Common myeloid progenitor, CD34-positive (primary cell): ENCODE measurements around the gene SOX15.

Source experiments
- CTCF ChIA-PET: fragments of 350-600 bp; sonication (Branson Sonifier 250); formaldehyde crosslinking; loops from one replicate; lab custom pipeline; 2021; ENCODE audit warnings: antibody characterized with exemption; lab: Charles Lee
- POLR2A ChIA-PET: fragments of 350-600 bp; sonication (Branson Sonifier 250); formaldehyde crosslinking; loops from one replicate; lab custom pipeline; 2021; ENCODE audit warnings: antibody characterized with exemption; lab: Charles Lee
- DNase-seq, 3 donors: peaks; one replicate each; pipeline versions ENCODE4 v3.0.0 to v3.0.0-alpha.2; 2013
- H3K27ac ChIP-seq, 2 experiments: 1 replicate in 1 of 2; 2 replicates in 1 of 2; pipeline ENCODE4 v1.7.0; 2013; ENCODE audit warnings: inconsistent platforms in 2 of 2, low read length in 2 of 2, mild to moderate bottlenecking in 2 of 2, low read depth in 1 of 2, moderate library complexity in 1 of 2; ENCODE audit not compliant: severe bottlenecking in 2 of 2, insufficient read depth in 1 of 2, poor library complexity in 1 of 2
- H3K27me3 ChIP-seq, 5 experiments: replicated peaks in 2 of 5; 1 replicate in 3 of 5; 2 replicates in 2 of 5; pipeline versions ENCODE4 v1.6.1 to v1.7.0; 2013; ENCODE audit warnings: low read length in 4 of 5, mild to moderate bottlenecking in 2 of 5, moderate library complexity in 2 of 5, inconsistent platforms in 1 of 5; ENCODE audit not compliant: insufficient read depth in 5 of 5, control insufficient read depth in 4 of 5
- H3K36me3 ChIP-seq, 4 experiments: 1 replicate in 2 of 4; 2 replicates in 2 of 4; pipeline versions ENCODE4 v1.6.1 to v1.7.0; 2013; ENCODE audit warnings: low read length in 3 of 4, control low read depth in 1 of 4, mild to moderate bottlenecking in 1 of 4; ENCODE audit not compliant: control insufficient read depth in 4 of 4, insufficient read depth in 4 of 4
- H3K4me1 ChIP-seq, 4 experiments: 1 replicate in 3 of 4; 2 replicates in 1 of 4; pipeline versions ENCODE4 v1.6.1 to v1.7.1; 2013; ENCODE audit warnings: low read length in 3 of 4, mild to moderate bottlenecking in 3 of 4, control low read depth in 1 of 4, inconsistent platforms in 1 of 4, moderate library complexity in 1 of 4; ENCODE audit not compliant: control insufficient read depth in 4 of 4, insufficient read depth in 4 of 4; ENCODE audit errors: control extremely low read depth in 1 of 4
- H3K4me3 ChIP-seq, 7 experiments: 1 replicate in 4 of 7; 2 replicates in 3 of 7; pipeline versions ENCODE4 v1.5.1 to v1.7.0; 2013; ENCODE audit warnings: mild to moderate bottlenecking in 7 of 7, low read length in 6 of 7, moderate library complexity in 6 of 7, inconsistent platforms in 2 of 7, low read depth in 2 of 7, control low read depth in 1 of 7; ENCODE audit not compliant: insufficient read depth in 4 of 7, control insufficient read depth in 1 of 7; ENCODE audit errors: extremely low read depth in 1 of 7
- H3K9me3 ChIP-seq, 5 experiments: 1 replicate in 4 of 5; 2 replicates in 1 of 5; pipeline versions ENCODE4 v1.6.1 to v1.7.1; 2013; ENCODE audit warnings: low read length in 4 of 5, mild to moderate bottlenecking in 2 of 5, inconsistent platforms in 1 of 5, low read depth in 1 of 5, moderate library complexity in 1 of 5; ENCODE audit not compliant: control insufficient read depth in 4 of 5, insufficient read depth in 2 of 5; ENCODE audit errors: control extremely low read depth in 1 of 5
- WGBS: methylation state at CpG from one replicate; pipeline ENCODE4 v1.1.5; 2013; ENCODE audit not compliant: insufficient coverage; 5-methylcytosine and 5-hydroxymethylcytosine counted together

Gene SOX15

DNA sequence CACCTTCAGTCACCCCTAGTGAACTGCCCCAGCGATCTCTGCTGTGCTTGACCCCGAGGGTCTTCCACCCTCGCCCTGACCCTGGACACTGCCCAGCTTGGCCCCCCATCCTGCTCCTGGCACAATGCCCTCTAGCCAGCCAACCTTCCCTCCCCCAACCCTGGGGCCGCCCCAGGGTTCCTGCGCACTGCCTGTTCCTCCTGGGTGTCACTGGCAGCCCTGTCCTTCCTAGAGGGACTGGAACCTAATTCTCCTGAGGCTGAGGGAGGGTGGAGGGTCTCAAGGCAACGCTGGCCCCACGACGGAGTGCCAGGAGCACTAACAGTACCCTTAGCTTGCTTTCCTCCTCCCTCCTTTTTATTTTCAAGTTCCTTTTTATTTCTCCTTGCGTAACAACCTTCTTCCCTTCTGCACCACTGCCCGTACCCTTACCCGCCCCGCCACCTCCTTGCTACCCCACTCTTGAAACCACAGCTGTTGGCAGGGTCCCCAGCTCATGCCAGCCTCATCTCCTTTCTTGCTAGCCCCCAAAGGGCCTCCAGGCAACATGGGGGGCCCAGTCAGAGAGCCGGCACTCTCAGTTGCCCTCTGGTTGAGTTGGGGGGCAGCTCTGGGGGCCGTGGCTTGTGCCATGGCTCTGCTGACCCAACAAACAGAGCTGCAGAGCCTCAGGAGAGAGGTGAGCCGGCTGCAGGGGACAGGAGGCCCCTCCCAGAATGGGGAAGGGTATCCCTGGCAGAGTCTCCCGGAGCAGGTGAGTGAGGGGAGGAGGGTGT, 31.2 kb downstream of the SOX15 start, which contains the start of gene TNFSF13:
Gene TNFSF13, plus strand, starts transcription at position 207 of the 776 bp plus-strand sequence. Its CDS starts 290 bp downstream, at position 497.
- peak within 1 kb of the TSS; percentile 70 to 87 for H3K27ac ChIP-seq
- no peaks in the 10 kb centered on the region for H3K9me3 ChIP-seq
- H3K36me3 ChIP-seq = peaks cover 0 to 8% (median 0%) of the 10 kb centered on the region in 4 experiments
- DNase-seq = peak in 2 of 3 donors; percentile 84 to 87
- H3K4me3 ChIP-seq = peak within 1 kb of the TSS; percentile 2 to 84 (median 74)
- ChIA-PET POLR2A (interaction anchor here (0.6 to 5.4 kb wide), 6 partner anchors 9 to 191 kb away, joined by 3 to 45 read pairs (median 6); partner anchors contain the start of genes POLR2A, TMEM102 and TNFSF12), CTCF (interaction anchor here (0.7 to 21.7 kb wide), 5 partner anchors 11 to 55 kb away, joined by 3 to 515 read pairs (median 18); no protein-coding TSS in a partner anchor)
- peaks cover 13 to 79% (median 67%) of the 10 kb centered on the region in 4 experiments for H3K4me1 ChIP-seq
- no peaks in the 10 kb centered on the region for H3K27me3 ChIP-seq
- WGBS = 0% methylated on average over 13 of the region's 16 CpGs

DNA sequence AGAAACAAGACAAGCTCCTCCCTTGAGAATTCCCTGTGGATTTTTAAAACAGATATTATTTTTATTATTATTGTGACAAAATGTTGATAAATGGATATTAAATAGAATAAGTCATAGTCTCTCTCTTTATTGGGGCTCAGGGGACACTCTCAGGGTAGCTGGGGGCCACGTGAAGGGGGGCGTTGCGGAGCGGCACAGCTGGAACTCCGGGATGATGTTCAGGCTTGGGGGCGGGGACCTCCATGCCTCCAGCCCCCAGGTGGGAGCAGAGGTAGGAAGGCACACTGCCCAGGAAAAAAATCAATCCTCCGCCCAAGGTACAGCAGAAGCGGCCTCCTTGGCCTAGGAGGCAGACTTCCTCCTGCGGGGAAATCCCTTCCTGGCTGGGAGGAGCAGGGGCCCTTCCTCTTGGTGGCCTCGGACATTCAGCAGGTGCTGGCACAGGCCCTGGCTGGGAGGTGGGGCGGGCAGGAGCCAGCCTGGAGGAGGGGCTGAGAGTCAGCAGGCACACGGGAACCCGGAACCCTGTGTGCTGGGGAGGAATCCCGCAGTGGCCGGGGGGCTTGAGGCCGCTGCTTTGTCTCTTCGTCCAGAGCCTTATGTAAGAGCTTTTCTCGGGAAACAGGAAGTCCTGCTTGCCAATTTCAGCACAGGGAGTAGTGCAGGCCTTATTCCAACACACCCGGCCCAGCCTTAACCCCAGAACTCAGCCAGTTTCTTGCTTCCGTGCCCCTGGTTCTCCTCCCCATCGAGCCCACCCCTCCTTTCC, 31.9 kb downstream of the SOX15 start:
- CTCF ChIA-PET = interaction anchor here (0.7 to 21.7 kb wide), 8 partner anchors 11 to 228 kb away, joined by 3 to 515 read pairs (median 4); partner anchors contain the start of gene MPDU1
- Histone ChIP-seq H3K4me3 (peak overlapping the region in 6 of 7 experiments; percentile 2 to 84 (median 76)), H3K27me3 (no peaks in the 10 kb centered on the region), H3K4me1 (peaks cover 15 to 81% (median 73%) of the 10 kb centered on the region in 4 experiments), H3K27ac (peak overlapping the region; percentile 70 to 87), H3K36me3 (peaks cover 0 to 4% (median 0%) of the 10 kb centered on the region in 4 experiments), H3K9me3 (no peaks in the 10 kb centered on the region)
- DNase-seq = peak in 2 of 3 donors; percentile 83 to 87
- WGBS = 4% methylated on average over 19 of the region's 21 CpGs
- POLR2A ChIA-PET = interaction anchor here (0.6 to 5.4 kb wide), 5 partner anchors 9 to 190 kb away, joined by 3 to 45 read pairs (median 8); partner anchors contain the start of genes POLR2A, TMEM102 and TNFSF12

DNA sequence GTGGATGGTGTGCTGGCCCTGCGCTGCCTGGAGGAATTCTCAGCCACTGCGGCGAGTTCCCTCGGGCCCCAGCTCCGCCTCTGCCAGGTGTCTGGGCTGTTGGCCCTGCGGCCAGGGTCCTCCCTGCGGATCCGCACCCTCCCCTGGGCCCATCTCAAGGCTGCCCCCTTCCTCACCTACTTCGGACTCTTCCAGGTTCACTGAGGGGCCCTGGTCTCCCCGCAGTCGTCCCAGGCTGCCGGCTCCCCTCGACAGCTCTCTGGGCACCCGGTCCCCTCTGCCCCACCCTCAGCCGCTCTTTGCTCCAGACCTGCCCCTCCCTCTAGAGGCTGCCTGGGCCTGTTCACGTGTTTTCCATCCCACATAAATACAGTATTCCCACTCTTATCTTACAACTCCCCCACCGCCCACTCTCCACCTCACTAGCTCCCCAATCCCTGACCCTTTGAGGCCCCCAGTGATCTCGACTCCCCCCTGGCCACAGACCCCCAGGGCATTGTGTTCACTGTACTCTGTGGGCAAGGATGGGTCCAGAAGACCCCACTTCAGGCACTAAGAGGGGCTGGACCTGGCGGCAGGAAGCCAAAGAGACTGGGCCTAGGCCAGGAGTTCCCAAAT, 32.6 kb downstream of the SOX15 start:
- peak overlapping the region in 2 of 7 experiments; percentile 74 to 84 for H3K4me3 ChIP-seq
- CTCF ChIA-PET = interaction anchor here (1.1 to 21.7 kb wide), 5 partner anchors 11 to 228 kb away, joined by 3 to 515 read pairs (median 4); partner anchors contain the start of gene MPDU1
- peak overlapping the region; percentile 50 to 87 for H3K27ac ChIP-seq
- H3K9me3 ChIP-seq = no peaks in the 10 kb centered on the region
- H3K36me3 ChIP-seq = peaks cover 0 to 4% (median 0%) of the 10 kb centered on the region in 4 experiments
- POLR2A ChIA-PET = interaction anchor here (5.4 kb wide), 1 partner anchor 43 kb away, joined by 45 read pairs; no protein-coding TSS in a partner anchor
- peaks cover 11 to 80% (median 74%) of the 10 kb centered on the region in 4 experiments for H3K4me1 ChIP-seq
- no peaks in the 10 kb centered on the region for H3K27me3 ChIP-seq
- 82% methylated on average over 16 of the region's 19 CpGs for WGBS
- no peak for DNase-seq

DNA sequence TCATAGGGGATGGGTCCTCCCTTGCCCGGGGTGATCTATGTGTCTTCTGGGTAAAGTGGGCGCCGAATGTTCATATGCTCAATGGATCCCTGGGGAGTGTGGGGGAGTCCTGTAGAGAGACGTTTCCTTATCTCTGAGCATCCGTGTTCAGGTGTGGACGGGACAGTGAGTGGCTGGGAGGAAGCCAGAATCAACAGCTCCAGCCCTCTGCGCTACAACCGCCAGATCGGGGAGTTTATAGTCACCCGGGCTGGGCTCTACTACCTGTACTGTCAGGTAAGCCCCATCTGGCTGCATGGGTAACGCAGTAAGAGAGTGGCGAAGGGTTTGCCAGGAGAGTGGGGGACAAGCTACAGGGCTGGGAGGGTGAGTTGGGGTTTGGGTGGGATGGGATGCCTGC, 33.3 kb downstream of the SOX15 start:
- WGBS = 97% methylated on average over 11 of the region's 12 CpGs
- Histone ChIP-seq H3K4me1 (peaks cover 11 to 85% (median 76%) of the 10 kb centered on the region in 4 experiments), H3K27ac (peak overlapping the region in 1 of 2 experiments; percentile 87), H3K36me3 (peaks cover 0 to 4% (median 0%) of the 10 kb centered on the region in 4 experiments), H3K27me3 (no peaks in the 10 kb centered on the region), H3K9me3 (no peaks in the 10 kb centered on the region), H3K4me3 (no peak overlapping the region)
- ChIA-PET CTCF (interaction anchor here (1.1 to 21.7 kb wide), 4 partner anchors 10 to 227 kb away, joined by 3 to 515 read pairs (median 4); no protein-coding TSS in a partner anchor), POLR2A (no interaction called here)
- DNase-seq = no peak

DNA sequence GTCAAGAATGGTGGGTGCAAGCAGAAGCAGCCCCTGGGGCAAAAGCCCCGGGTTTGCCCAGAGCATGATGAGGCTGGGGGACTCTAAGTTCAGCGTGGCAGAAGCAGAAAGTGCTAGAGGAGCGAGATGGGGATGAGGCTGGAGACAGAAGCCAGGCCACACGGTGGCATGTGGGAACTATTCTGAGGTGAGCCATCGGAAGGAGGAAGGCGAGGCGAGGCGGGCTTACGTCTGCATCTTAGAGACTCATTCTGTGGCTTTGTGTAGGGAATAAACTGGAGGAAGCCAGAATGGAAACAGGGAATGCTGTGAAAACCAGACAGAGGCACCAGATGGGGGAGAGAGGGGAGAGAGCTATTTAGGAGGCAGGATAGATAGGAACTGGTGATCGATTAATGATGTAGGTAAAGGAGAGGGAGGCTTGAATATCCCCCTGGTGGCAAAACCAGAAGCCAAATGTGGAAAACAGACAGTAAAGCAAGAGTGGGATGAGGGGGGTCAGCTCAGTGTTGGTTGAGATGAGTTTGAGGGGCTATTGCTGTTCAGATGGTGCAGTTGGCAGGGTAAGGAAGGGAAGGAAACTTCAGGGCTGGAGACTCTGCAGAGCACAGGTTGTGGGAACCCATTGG, 34.5 kb downstream of the SOX15 start:
- Histone ChIP-seq H3K36me3 (peaks cover 0 to 3% (median under 1%) of the 10 kb centered on the region in 4 experiments), H3K27ac (no peak overlapping the region), H3K27me3 (no peaks in the 10 kb centered on the region), H3K4me3 (no peak overlapping the region), H3K9me3 (no peaks in the 10 kb centered on the region), H3K4me1 (peaks cover 11 to 86% (median 77%) of the 10 kb centered on the region in 4 experiments)
- ChIA-PET POLR2A (no interaction called here), CTCF (interaction anchor here (21.7 kb wide), 1 partner anchor 40 kb away, joined by 515 read pairs; no protein-coding TSS in a partner anchor)
- WGBS = 81% methylated on average over 9 of the region's 10 CpGs
- peak in 1 of 3 donors; percentile 43 for DNase-seq

DNA sequence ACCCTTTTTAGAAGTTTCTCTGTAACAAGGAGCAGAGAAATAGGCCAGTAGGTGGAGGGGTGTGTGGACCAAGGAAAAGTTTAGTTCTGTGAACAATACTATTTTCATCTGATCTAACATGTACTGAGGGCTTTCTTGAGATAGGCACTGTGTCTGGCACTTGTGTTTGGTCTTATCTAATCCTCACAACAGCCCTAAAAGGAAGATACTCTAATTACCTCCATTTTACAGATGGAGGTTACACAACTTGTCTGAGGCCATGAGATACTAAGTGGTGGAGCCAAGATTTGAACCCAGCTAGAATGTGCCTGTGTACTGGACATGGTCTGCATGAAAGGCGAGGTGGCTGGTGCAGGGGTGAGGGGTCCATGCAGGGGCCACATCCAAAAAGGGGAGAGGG, 36.5 kb downstream of the SOX15 start:
- H3K4me3 ChIP-seq = peak overlapping the region in 1 of 7 experiments; percentile 23
- peaks cover 4 to 85% (median 72%) of the 10 kb centered on the region in 4 experiments for H3K4me1 ChIP-seq
- peaks cover 0 to 4% (median 0%) of the 10 kb centered on the region in 4 experiments for H3K36me3 ChIP-seq
- CTCF ChIA-PET = interaction anchor here (0.7 to 21.7 kb wide), 5 partner anchors 12 to 117 kb away, joined by 3 to 515 read pairs (median 3); no protein-coding TSS in a partner anchor
- no peak for DNase-seq
- no CpG with 5 or more reads among the region's 1 CpG for whole genome bisulfite sequencing
- H3K9me3 ChIP-seq = no peaks in the 10 kb centered on the region
- H3K27ac ChIP-seq = peak overlapping the region in 1 of 2 experiments; percentile 53
- POLR2A ChIA-PET = interaction anchor here (1.0 kb wide), 1 partner anchor 39 kb away, joined by 3 read pairs; no protein-coding TSS in a partner anchor
- H3K27me3 ChIP-seq = no peaks in the 10 kb centered on the region
